ENCODE measurements around the gene MFSD6L.

The MFSD6L gene

DNA sequence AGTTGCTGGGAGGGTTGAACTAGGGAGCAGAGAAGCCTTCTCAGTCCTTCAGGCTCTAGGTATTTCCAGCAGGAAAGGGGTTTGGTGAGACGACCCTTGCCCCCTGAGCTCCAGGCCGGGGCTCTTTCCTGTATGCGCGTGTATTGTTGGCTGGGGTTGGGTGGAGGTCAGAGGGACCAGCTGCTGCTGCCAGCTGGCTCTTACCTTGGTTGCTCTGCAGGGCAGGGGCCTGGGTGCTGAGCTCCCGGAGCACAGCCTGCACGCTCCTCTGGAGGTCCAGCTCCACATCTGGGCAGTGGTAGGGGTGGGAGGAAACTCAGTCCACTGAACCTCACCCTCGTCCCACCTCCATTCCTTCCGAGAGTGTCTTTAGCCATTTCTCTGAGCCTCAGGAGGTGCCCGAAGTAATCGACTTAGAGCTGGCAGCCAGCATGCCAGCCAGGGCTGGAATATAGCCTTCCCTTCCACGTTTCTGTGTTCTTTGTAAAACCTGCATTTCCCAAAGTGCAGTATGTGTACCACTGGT is 40.3 kb upstream of the MFSD6L start:
- TF ChIP-seq, protein P1, sequence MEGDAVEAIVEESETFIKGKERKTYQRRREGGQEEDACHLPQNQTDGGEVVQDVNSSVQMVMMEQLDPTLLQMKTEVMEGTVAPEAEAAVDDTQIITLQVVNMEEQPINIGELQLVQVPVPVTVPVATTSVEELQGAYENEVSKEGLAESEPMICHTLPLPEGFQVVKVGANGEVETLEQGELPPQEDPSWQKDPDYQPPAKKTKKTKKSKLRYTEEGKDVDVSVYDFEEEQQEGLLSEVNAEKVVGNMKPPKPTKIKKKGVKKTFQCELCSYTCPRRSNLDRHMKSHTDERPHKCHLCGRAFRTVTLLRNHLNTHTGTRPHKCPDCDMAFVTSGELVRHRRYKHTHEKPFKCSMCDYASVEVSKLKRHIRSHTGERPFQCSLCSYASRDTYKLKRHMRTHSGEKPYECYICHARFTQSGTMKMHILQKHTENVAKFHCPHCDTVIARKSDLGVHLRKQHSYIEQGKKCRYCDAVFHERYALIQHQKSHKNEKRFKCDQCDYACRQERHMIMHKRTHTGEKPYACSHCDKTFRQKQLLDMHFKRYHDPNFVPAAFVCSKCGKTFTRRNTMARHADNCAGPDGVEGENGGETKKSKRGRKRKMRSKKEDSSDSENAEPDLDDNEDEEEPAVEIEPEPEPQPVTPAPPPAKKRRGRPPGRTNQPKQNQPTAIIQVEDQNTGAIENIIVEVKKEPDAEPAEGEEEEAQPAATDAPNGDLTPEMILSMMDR (IDR thresholded peaks at IDR 0.05; ENCODE audit: low read depth, low read length) = no peak
- H3K4me3 ChIP-seq (ENCODE audit: low read depth, low read length) = no peak overlapping the region

DNA sequence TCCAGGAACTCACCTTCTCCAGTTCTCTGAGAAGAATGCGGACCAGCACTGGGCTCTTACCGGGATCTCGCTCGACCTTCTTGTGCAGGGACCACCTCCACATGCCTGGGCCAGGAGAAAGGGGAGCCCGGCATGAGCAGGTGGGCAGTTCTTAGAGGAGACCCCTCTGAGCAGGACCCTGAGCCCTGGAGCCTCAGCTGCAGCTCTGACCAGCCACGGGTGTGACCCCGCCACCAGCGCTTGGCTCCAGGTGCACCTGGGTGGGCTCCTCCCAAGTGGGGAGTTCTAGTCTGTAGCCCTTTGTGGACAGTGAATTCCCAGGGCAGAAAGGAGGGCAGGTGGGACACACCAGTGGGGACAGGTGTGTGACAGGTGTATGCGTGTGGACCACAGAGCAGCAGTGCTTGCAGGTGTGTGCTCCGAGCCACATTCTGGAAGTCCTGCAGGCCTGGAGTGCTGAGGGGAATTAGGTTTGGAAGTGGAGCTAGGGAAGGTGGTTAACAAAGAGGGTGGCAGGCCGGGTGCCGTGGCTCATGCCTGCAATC is 39.5 kb upstream of the MFSD6L start:
- TF ChIP-seq, protein P1 (IDR thresholded peaks at IDR 0.05; ENCODE audit: low read depth, low read length) = no peak
- H3K4me3 ChIP-seq (ENCODE audit: low read depth, low read length) = no peak overlapping the region

DNA sequence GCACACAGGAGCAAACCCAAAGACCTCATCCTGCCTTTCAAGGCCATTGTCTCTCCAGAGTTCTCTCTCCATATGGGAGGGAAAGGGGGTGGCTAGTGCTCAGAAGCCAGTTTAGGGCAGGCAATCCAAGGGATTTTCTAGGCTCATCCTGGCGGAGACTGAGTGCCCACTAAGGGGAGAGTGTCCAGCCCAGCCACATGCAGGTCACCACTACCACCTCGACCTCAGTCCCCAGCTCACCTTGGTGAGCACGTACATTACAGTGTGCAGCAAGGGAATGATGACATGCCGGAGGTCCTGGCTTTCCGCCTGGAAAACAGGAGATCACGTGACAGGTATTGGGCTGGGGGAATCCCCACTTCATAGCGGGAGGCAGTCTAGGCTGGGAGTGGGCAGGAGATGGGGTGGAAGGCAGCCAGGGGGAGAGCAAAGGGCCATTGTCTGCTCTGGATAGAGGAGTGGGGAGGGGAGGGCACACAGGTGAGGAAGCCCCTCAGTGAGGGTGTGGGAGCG is 38.5 kb upstream of the MFSD6L start:
- no peak overlapping the region for H3K4me3 ChIP-seq (ENCODE audit: low read depth, low read length)
- TF ChIP-seq, protein P1 (IDR thresholded peaks at IDR 0.05; ENCODE audit: low read depth, low read length) = no peak

DNA sequence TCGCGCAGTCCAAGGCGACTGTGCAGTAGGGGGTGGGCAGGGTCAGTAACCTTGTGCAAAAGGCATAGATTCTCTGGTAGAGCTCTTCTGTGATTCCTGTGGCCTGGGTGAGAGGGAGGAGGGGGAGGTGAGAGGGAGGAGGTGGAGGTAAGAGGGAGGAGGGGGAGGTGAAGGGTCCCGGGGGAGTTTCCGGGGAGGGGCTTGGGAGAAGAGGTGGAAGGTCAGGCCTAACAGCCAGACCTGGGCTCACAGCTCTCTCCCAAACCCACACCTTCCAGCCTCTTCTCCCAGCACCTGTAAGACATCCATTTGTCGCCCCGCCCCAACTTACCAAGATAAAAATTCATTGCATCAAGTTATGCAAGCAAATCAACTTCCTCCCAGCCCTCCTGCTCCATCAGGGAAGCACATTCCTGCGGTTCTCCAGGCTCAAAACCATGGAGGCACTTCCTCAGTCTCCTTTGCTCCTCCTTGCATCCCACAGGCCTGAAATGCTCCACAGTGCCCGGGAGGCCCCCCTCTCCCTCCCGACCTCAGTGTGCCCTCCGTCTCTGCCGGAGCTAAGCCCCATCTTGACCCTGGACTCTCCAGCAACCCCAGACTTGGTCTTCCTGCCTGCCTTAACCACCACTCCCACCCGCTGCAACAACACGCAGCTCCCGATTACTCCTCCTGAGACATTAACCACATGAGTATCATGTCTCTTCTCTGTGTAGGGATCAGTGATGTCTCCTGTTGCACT is 37.8 kb upstream of the MFSD6L start:
- TF ChIP-seq, protein P1 (IDR thresholded peaks at IDR 0.05; ENCODE audit: low read depth, low read length) = no peak

DNA sequence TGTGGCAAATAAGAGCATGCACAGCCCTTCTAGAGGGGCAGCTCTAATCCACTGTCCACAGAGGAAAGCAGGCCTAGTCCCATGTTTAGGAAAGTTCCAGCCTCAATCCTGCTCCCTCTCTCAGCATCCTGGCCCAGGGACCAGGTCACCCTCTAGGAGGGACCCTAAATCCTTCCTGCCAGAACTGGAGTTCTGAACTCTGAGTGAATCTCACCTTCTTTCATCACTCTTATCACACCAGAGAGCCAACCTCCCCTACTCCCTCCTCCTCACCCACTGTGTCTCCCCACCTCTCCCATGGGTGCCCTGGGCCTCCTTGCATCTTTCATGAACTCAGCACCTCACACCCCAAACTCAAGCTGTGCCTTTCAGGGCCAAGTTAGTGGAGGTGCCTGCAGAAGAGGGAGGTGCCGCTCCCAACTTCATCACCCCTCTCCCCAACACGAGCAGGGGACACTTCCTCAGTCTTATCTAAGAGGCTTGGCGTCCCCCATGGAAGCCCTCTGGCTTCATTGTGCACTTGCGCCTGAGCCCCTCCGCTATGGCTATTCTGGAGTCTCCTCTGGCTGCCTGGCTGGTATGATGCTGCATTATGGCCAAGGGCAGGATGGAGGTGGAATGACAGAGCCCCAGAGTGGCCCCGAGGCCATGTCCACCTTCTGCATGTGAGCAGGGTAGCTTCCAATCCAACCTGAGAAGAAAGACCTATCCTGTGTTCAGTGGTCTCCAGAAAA is 36.6 kb upstream of the MFSD6L start:
- TF ChIP-seq, protein P1 (IDR thresholded peaks at IDR 0.05; ENCODE audit: low read depth, low read length) = no peak
- H3K4me3 ChIP-seq (ENCODE audit: low read depth, low read length) = no peak overlapping the region

More for the DNA sequence above, 37.8 kb upstream of the MFSD6L start:
- no peak overlapping the region for H3K4me3 ChIP-seq (ENCODE audit: low read depth, low read length)

DNA sequence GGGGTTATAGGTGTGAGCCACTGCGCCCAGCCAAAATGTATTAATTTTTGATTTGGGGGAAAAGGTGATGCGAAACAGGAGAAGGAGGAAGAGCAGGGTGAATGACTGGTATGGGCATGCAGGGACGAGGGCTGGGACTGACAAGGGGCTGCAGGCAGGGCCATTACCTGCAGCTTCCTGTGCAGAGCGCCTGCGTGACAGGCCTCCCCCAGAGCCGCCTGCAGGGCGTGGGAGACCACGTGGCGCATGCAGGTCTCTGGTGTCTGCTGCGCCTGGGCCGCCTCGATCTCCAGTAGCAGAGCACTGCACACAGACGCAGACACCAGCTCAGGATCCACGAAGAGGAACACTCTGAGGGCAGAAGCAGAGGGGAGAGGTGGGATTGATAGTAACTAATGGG is 35.9 kb upstream of the MFSD6L start:
- H3K4me3 ChIP-seq (ENCODE audit: low read depth, low read length) = no peak overlapping the region
- TF ChIP-seq, protein P1 (IDR thresholded peaks at IDR 0.05; ENCODE audit: low read depth, low read length) = no peak
